Measurements from ENCODE around the gene DIP2A.

Gene DIP2A

DNA sequence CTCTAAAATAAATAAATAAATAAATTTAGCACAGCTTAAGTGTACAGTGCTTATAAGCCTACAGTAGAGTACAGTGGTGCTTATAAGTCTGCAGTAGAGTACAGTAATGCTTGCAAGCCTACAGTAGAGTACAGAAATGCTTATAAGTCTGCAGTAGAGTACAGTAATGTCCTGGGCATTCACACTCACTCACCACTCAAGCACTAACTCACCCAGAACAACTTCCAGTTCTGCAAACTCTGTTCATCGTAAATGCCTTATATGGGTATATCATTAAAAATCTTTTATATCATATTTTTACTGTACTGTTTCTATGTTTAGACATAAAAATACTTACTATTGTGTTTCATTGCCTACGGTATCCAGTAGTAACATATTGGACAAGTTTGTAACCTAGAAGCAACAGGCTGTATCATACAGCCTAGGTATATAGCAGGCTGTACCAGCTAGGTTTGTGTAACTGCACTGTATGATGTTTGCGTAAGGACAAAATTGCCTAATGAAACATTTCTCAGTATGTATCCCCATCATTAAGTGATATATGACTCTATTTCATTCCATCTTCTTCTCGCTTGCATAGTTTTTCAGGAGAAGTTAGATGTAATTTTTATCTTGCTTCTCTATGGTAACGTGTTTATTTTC lies 160.2 kb downstream of the DIP2A start:
- Mint-ChIP-seq H3K4me3 (no peak overlapping the region), H3K9me3 (peaks cover 3% of the 10 kb centered on the region), H3K4me1 (no peaks in the 10 kb centered on the region), H3K36me3 (ENCODE audit: low read depth) (no peaks in the 10 kb centered on the region), H3K27me3 (ENCODE audit: low read depth, poor library complexity) (peaks cover 16% of the 10 kb centered on the region), H3K27ac (no peak overlapping the region)
- DNase-seq: no peak
- TF ChIP-seq CTCF (IDR thresholded peaks at IDR 0.05): no peak

All from nephron progenitor cell (in vitro differentiated cells).